Stomach smooth muscle (tissue), 2 donors: ENCODE measurements around the gene DCST1.

Source experiments
- H3K27ac ChIP-seq: one replicate; pipeline ENCODE4 v1.7.0; 2013; ENCODE audit warnings: mild to moderate bottlenecking, low read length, inconsistent platforms
- H3K27me3 ChIP-seq, 2 donors: one replicate each; pipeline ENCODE4 v1.7.0; 2013; ENCODE audit warnings: low read length in 2 of 2; ENCODE audit not compliant: insufficient read depth in 2 of 2, control insufficient read depth in 1 of 2
- H3K36me3 ChIP-seq, 2 donors: one replicate each; pipeline ENCODE4 v1.7.0; 2013; ENCODE audit warnings: low read length in 2 of 2; ENCODE audit not compliant: control insufficient read depth in 2 of 2, insufficient read depth in 2 of 2
- H3K4me1 ChIP-seq: one replicate; pipeline ENCODE4 v1.7.0; 2013; ENCODE audit warnings: low read length; ENCODE audit not compliant: control insufficient read depth, insufficient read depth
- H3K4me3 ChIP-seq, 2 donors: one replicate each; pipeline ENCODE4 v1.7.0; 2013; ENCODE audit warnings: low read length in 2 of 2
- H3K9ac ChIP-seq, 2 donors: one replicate each; pipeline ENCODE4 v1.7.0; 2013; ENCODE audit warnings: low read length in 2 of 2, mild to moderate bottlenecking in 1 of 2
- H3K9me3 ChIP-seq, 2 donors: one replicate each; pipeline ENCODE4 v1.7.0; 2013; ENCODE audit warnings: low read length in 2 of 2; ENCODE audit not compliant: control insufficient read depth in 2 of 2
- donor health status: healthy.
- donor health status: Pancreatic carcinoma.

DCST1 gene

DNA sequence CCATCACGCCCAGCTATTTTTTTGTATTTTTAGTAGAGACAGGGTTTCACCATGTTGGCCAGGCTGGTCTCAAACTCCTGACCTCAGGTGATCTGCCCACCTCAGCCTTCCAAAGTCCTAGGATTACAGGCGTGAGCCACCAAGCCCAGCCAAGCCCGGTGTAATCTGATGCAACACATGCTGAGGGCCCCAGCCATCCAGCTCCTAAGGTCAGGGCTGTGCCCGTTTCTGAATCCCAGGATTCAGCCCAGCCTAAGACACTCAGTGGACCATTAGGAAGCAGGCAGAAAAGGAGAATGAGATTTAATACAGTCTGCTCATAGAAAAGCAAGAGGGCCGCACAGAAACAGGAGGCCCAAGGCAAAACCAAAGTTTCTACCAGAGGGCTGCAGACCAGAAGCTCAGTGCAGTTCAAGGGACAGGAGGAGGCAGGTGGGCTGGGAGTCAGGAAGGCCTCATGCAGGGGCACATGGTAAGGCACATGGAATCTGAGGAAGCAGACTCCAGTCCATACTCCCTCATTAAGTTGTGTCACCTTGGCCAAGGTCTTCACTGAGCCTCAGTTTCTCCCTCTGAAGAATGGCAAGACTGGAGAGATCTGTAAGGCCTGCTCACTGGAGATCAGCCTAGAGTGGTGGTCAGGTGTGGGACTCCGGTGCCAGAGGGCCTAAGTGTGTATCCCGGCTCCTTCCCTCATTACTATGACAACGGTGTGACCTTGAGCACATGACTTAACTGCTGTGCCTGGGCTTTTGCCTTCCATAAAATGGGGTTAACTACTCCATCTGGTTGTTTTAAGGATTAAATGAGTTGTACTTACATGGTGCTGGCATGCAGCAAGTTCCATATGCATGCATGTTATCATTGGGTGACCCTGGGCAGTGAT is 15.1 kb downstream of the DCST1 start:
- peak overlapping the region; percentile 74 for H3K27ac ChIP-seq
- H3K4me1 ChIP-seq: peaks cover 41% of the 10 kb centered on the region

DNA sequence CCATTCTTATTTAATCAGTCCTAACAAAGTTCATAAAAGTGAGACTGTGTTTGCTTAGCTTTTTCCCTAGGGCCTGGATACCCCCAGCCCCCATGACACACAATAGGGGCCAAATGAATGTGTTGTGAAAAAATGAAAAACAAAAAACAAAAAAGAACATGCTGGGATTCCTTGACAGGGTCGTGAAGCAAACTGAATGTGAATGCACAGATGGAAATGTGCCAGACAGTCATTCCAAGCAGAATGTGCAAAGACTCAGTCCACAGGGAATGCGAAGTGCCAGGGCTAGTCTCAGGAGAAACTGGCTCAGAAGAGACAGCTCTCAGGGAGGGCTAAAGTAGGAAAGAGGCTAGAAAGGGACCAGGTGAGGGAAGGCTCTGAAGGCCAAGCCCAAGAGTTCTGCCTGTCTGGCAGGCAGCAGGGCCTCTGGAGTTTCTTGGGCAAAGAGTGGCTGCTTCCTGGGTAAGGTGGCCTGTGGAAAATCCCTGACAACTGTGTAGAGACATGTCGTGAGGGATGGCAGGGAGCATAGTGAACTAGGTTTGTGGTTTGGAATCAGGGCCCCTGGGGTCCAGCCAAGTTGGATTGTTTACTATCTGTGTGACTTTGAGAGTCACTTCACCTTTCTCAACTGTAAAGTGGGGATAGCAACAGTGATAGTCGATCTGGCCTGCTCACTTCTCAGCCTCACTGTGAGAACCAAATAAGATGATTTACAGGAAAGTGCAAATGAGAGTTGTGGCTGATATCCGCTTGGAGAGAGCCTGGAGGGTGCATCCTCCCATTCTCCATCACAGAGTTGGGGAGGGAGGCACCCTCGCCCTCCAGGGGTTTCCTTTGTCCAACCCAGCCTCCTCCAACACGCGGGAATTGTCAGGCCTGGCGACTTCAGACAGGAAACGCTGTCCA is 16.3 kb downstream of the DCST1 start:
- Histone ChIP-seq H3K4me1 (peaks cover 39% of the 10 kb centered on the region), H3K9ac (peak overlapping the region; percentile 54 to 62), H3K4me3 (peak overlapping the region; percentile 72 to 83), H3K36me3 (peaks cover 4 to 6% of the 10 kb centered on the region in 2 donors), H3K27me3 (no peaks in the 10 kb centered on the region), H3K9me3 (no peaks in the 10 kb centered on the region), H3K27ac (peak overlapping the region; percentile 74)

More for the DNA sequence above, 15.1 kb downstream of the DCST1 start:
- no peaks in the 10 kb centered on the region for H3K36me3 ChIP-seq
- H3K9me3 ChIP-seq: no peaks in the 10 kb centered on the region
- no peak overlapping the region for H3K9ac ChIP-seq
- H3K27me3 ChIP-seq: no peaks in the 10 kb centered on the region
- no peak overlapping the region for H3K4me3 ChIP-seq

DNA sequence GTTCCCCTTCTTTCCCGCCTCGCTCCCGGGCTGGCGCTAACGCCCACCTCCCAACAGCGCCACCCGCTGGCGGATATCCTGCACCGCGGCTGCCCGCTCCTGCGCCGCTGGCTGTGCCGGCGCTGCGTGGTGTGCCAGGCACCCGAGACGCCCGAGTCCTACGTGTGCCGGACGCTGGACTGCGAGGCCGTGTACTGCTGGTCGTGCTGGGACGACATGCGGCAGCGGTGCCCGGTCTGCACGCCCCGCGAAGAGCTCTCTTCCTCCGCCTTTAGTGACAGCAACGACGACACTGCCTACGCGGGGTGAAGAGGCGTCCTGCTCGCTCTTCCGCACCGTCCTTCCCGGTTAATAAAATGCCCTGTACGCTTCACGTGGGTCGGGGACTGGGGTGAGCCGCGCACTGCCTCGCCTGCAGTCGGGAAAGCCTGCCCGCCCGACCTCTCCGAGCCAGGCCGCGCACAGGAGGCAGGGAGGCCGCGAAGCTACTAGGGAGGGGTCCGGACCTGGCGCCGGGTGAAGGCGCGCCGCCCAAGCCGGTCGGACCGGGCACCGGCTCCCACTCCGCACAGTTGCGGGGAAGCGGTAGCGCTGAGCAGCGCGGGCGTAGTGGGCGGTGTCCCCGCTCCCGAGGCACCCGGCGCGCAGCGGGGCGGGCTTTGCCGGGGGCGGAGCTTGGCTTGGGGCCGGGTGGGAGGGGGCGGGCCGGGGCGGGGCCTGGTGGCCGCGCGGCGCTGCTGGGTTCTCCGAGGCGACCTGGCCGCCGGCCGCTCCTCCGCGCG is 17.1 kb downstream of the DCST1 start, which contains the start of gene ADAM15:
ADAM15 (plus strand) TSS at position 757 of the 782 bp plus-strand sequence. CDS start 71 bp downstream, outside the sequence.
- H3K27me3 ChIP-seq: no peaks in the 10 kb centered on the region
- peak within 1 kb of the TSS; percentile 77 for H3K27ac ChIP-seq
- peak within 1 kb of the TSS; percentile 72 to 83 for H3K4me3 ChIP-seq
- H3K9ac ChIP-seq: peak within 1 kb of the TSS; percentile 71 to 76
- peaks cover 4 to 10% of the 10 kb centered on the region in 2 donors for H3K36me3 ChIP-seq
- no peaks in the 10 kb centered on the region for H3K9me3 ChIP-seq
- H3K4me1 ChIP-seq: peaks cover 38% of the 10 kb centered on the region

DNA sequence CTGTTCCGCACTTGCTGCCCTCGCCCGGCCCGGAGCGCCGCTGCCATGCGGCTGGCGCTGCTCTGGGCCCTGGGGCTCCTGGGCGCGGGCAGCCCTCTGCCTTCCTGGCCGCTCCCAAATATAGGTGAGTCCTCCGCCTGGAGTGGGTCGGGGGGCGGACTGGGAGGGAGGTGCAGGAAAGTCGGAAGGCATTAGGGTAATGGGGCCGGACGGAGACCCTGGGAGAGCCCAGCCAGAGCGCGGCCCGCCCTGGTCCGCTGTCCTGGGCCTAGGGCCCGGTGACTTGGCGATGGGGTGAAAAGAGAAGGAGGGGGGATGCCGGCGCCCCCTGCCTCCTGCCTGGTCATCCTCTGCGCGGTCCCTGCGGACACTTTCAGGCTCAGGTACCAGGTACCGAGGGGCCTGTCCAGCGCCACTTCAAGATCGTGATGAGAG is 17.7 kb downstream of the DCST1 start:
- Histone ChIP-seq H3K4me1 (peaks cover 38% of the 10 kb centered on the region), H3K27me3 (no peaks in the 10 kb centered on the region), H3K27ac (peak overlapping the region; percentile 77), H3K4me3 (peak overlapping the region; percentile 69 to 83), H3K9me3 (no peaks in the 10 kb centered on the region), H3K9ac (peak overlapping the region; percentile 71 to 76), H3K36me3 (peaks cover 8 to 16% of the 10 kb centered on the region in 2 donors)

DNA sequence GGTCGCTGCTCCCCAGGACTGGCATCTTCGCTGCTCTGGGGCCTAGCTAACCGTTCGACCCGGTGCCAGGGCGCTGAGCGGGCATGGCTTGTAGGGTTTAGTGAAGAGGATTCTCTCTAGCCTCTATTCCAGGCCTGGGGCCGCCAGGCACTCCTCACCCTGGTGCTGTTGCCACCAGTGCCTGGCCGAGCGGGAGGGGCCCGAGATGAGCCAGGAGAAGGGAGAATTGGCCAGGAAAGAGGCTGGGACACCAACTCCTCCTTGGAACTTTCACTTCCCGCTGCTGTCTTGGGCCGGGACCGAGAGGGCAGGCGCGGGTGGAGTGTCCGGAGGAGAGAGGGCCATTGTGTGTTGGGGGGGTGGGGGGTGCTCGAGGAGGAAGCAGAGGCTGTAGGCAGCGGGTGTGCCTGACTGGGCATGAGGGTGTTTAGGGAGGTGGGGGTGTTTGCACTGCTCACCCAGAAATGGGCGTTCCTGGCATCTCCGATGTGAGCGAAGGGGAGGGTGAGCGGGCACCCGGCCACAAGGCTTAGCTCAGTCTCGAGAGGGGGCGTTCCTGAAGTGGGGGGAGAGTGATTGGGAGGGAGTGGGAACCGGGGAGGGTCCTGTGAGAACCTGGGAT is 18.3 kb downstream of the DCST1 start:
- no peaks in the 10 kb centered on the region for H3K27me3 ChIP-seq
- H3K4me3 ChIP-seq: peak overlapping the region; percentile 69 to 83
- peaks cover 13 to 19% of the 10 kb centered on the region in 2 donors for H3K36me3 ChIP-seq
- no peaks in the 10 kb centered on the region for H3K9me3 ChIP-seq
- peaks cover 38% of the 10 kb centered on the region for H3K4me1 ChIP-seq
- H3K27ac ChIP-seq: peak overlapping the region; percentile 77
- peak overlapping the region; percentile 71 to 76 for H3K9ac ChIP-seq

DNA sequence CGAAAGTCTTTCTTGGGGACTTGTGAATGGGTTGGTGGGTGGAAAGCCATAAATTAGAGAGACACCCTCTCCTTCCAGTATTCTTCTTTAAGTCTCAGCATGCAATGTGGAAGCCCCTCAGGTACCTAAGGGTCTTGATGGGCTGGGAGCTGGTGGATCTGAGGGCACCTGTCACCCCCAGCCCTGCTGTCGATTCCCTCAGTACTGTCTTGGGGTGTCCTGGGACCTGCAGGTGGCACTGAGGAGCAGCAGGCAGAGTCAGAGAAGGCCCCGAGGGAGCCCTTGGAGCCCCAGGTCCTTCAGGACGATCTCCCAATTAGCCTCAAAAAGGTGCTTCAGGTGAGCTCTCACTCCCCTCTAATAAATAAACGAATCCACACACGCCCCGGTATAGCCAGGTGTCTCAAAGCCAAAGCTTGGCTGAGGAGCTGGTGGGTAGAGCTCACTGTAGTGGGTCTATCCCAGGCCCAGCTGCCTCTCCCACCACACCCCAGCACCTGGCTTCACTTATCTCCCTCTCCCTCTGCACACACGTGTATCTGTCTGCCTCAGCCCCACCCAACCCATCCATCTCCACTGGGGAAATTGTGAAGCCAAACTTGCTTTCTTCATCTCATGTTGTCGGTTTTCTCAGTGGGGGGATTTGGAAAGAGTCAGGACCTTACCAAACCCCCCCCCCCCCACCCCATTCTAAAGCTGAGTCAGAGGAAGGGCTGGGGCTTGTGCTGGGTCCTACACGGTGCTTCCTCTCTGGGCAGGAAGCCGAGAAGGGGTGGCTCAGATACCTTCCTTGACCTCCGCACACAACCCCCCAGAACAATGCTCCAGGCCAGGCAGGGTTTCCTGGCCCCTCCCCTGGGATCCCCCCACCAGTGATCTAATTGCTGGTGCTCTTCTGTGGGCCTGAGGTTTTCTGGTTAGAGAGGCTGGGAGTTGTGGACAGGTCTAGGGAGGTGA is 19.1 kb downstream of the DCST1 start:
- Histone ChIP-seq H3K27ac (peak overlapping the region; percentile 77), H3K9ac (peak overlapping the region; percentile 21 to 76)

DNA sequence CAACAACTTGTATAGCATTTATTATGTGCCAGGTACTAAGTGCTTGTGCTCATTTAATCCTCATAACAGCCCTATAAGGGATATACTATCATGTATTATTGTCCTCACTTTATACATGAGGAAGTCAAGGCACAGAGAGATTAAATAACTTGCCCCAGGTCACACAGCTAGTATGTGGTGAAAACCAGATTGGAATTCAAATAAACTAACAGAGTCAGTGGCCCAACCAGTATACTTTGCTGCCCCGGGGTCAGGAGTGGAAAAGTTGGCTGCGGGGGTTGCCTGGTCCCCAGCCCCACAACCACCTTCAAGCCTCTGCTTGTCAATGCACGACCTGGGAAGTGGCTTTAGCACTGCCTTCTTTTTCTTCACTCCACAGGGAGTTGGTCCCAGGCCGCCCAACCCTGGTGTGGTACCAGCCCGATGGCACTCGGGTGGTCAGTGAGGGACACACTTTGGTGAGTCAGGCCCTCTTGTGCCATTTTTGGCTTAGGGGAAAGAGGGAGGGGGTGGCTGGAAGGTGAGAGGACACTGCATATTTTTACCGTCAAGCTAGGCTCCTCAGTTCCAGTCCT is 20.0 kb downstream of the DCST1 start:
- Histone ChIP-seq H3K4me3 (no peak overlapping the region), H3K9ac (no peak overlapping the region), H3K9me3 (no peaks in the 10 kb centered on the region), H3K27ac (no peak overlapping the region), H3K4me1 (peaks cover 38% of the 10 kb centered on the region), H3K36me3 (peaks cover 31% of the 10 kb centered on the region in 2 donors), H3K27me3 (no peaks in the 10 kb centered on the region)

More for the DNA sequence above, 19.1 kb downstream of the DCST1 start:
- Histone ChIP-seq H3K4me1 (peaks cover 38% of the 10 kb centered on the region), H3K4me3 (peak overlapping the region; percentile 69 to 83), H3K27me3 (no peaks in the 10 kb centered on the region), H3K9me3 (no peaks in the 10 kb centered on the region), H3K36me3 (peaks cover 22% of the 10 kb centered on the region in 2 donors)

DNA sequence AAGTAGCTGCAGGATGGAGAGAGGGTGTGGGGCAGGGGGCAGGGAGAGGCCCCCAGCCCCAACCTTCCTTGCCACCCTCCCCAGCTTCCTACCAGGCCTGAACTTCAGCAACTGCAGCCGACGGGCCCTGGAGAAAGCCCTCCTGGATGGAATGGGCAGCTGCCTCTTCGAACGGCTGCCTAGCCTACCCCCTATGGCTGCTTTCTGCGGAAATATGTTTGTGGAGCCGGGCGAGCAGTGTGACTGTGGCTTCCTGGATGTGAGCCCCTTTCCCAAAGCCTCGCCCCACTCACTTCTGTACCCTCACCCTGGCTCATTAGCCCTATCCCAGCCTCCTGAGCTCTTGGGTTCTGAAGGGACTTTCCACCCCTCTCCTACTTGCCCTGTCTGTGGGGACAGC is 23.5 kb downstream of the DCST1 start:
- H3K36me3 ChIP-seq: peaks cover 33 to 35% of the 10 kb centered on the region in 2 donors
- H3K9ac ChIP-seq: no peak overlapping the region
- H3K4me3 ChIP-seq: no peak overlapping the region
- H3K9me3 ChIP-seq: no peaks in the 10 kb centered on the region
- H3K27ac ChIP-seq: no peak overlapping the region
- H3K27me3 ChIP-seq: no peaks in the 10 kb centered on the region
- H3K4me1 ChIP-seq: peaks cover 18% of the 10 kb centered on the region

DNA sequence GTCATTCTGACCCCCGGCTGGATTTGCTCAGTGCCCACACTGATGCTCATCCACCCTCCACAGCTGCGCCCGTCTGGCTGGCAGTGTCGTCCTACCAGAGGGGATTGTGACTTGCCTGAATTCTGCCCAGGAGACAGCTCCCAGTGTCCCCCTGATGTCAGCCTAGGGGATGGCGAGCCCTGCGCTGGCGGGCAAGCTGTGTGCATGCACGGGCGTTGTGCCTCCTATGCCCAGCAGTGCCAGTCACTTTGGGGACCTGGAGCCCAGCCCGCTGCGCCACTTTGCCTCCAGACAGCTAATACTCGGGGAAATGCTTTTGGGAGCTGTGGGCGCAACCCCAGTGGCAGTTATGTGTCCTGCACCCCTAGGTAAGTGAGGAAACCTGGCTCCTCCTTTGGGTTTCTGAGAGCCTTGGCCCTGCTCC is 24.2 kb downstream of the DCST1 start:
- Histone ChIP-seq H3K4me1 (peaks cover 18% of the 10 kb centered on the region), H3K36me3 (peaks cover 33 to 35% of the 10 kb centered on the region in 2 donors), H3K27me3 (peaks cover 0 to 5% of the 10 kb centered on the region in 2 donors), H3K4me3 (no peak overlapping the region), H3K27ac (no peak overlapping the region), H3K9me3 (no peaks in the 10 kb centered on the region), H3K9ac (no peak overlapping the region)
